GM18861 (cell line): ENCODE data around the gene ZSWIM6.

Experiments
- ATAC-seq: cut with Tn5 transposase; IDR thresholded peaks from one replicate; pipeline ENCODE4 v1.9.1; 2021; ENCODE audit not compliant: unreplicated experiment

The ZSWIM6 gene

GRCh38 chr5:61586096-61587084 is 254.3 kb downstream of the ZSWIM6 start:
- no peak for ATAC-seq

- ATAC-seq = no peak
Observed at GRCh38 chr5:61587125-61587524, 255.1 kb downstream of the ZSWIM6 start.

DNA sequence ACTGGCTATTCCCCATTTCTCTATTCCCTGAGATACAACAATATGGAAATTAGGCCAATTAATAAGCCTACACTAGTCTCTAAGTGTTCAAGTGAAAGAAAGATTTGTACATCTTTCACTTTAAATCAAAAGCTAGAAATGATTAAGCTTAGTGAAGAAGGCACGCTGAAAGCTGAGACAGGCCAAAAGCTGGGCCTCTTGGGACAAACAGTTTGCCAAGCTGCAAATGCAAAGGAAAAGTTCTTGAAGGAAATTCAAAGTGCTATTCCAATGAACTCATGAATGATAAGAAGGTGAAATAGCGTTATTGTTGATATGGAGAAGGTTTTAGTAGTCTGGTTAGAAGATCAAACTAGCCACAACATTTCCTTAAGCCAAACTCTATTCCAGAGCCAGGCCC is 256.2 kb downstream of the ZSWIM6 start:
- no peak for ATAC-seq

GRCh38 chr5:61589946-61590345 is 257.9 kb downstream of the ZSWIM6 start:
- no peak for ATAC-seq

- no peak for ATAC-seq
Observed at GRCh38 chr5:61590473-61590872, 258.4 kb downstream of the ZSWIM6 start.

DNA sequence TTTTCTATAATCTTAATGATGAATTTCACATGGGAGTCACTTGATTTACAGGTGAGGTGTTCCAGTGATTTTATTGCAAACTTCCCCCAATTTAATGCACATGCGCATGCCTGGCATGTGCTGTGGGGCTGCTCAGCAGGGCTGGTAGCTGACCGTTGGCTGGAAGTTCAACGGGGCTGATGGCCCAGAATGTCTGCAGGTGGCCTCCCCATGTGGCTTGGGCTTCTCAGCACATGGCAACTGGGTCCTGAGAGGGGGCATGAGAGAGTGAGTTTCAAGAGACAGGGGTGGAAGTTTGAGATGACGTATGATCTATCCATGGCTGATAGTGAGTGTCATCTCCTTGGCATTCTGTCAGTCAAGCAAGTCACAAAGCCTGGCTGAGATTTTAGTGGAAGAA is 259.8 kb downstream of the ZSWIM6 start:
- ATAC-seq = no peak

DNA sequence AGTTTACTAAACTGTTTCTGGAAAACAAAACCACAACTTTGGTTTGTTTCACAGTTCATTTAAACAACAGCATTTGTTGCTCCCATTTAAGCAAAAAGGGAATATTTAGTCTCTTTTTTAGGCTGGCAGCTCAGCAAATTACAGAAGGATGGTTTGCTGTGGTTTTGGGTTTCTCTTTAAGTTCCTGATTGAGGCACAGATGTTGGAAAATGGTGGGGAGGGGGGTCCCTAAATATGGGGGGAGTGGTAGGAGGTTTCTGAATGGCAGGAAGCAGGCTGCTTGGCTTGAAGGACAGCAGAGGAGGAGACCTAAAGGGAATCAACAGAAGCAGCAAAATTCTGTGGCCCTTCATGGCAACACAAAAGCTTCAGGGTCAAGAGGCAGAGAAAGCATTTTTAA is 263.4 kb downstream of the ZSWIM6 start:
- no peak for ATAC-seq
